Measurements from ENCODE around the gene ZMYND19.
"Not testable (repeated sequence)": the region's sequence is repeated elsewhere in the genome, so short reads cannot be mapped to it uniquely, and the experiment has no call there.

ZMYND19 gene

GRCh38 chr9:137586854-137587253, 3.5 kb downstream of the ZMYND19 start:
- no peak for DNase-seq

- DNase-seq: no peak
Observed at GRCh38 chr9:137583957-137584356, 6.4 kb downstream of the ZMYND19 start.

GRCh38 chr9:137583347-137583746, 7.0 kb downstream of the ZMYND19 start:
- no peak for DNase-seq

GRCh38 chr9:137582286-137582860, 7.9 kb downstream of the ZMYND19 start:
- DNase-seq: no peak

- no peak for DNase-seq
Observed at GRCh38 chr9:137581361-137582285, 8.7 kb downstream of the ZMYND19 start.

GRCh38 chr9:137580954-137581322, 9.4 kb downstream of the ZMYND19 start:
- no peak for DNase-seq

- DNase-seq: no peak
Observed at GRCh38 chr9:137580209-137580953, 9.9 kb downstream of the ZMYND19 start.

GRCh38 chr9:137579259-137579604, 11.1 kb downstream of the ZMYND19 start:
- DNase-seq: no peak

- peak; percentile 98 for DNase-seq
Observed at GRCh38 chr9:137578518-137579258, 11.6 kb downstream of the ZMYND19 start, which contains the start of gene DPH7. TSS of gene DPH7 (minus strand) at chr9:137578925. CDS start at chr9:137578777, 148 bp downstream.

- no peak for DNase-seq
Observed at GRCh38 chr9:137575716-137576411, 14.4 kb downstream of the ZMYND19 start.

- DNase-seq: no peak
Observed at GRCh38 chr9:137575364-137575715, 15.0 kb downstream of the ZMYND19 start.

GRCh38 chr9:137574192-137574591, 16.1 kb downstream of the ZMYND19 start:
- DNase-seq: no peak

GRCh38 chr9:137570566-137570965, 19.7 kb downstream of the ZMYND19 start:
- DNase-seq: no peak

- no peak for DNase-seq
Observed at GRCh38 chr9:137569609-137570203, 20.6 kb downstream of the ZMYND19 start.

GRCh38 chr9:137568445-137568844, 21.9 kb downstream of the ZMYND19 start:
- DNase-seq: not testable (repeated sequence)

- no peak for DNase-seq
Observed at GRCh38 chr9:137564817-137565411, 25.4 kb downstream of the ZMYND19 start.

- DNase-seq: no peak
Observed at GRCh38 chr9:137564134-137564533, 26.2 kb downstream of the ZMYND19 start.

GRCh38 chr9:137558127-137558526, 32.2 kb downstream of the ZMYND19 start:
- no peak for DNase-seq

- DNase-seq: no peak
Observed at GRCh38 chr9:137556069-137556838, 34.1 kb downstream of the ZMYND19 start.

- DNase-seq: no peak
Observed at GRCh38 chr9:137555179-137555578, 35.1 kb downstream of the ZMYND19 start.

GRCh38 chr9:137554349-137554748, 36.0 kb downstream of the ZMYND19 start:
- DNase-seq: no peak

Measured in activated naive CD4-positive, alpha-beta T cell treated with anti-CD3 and anti-CD28 coated beads, Interleukin-2, amount 50 U/mL, for 16 hours (primary cell).